GM12891 (cell line): ENCODE data around the gene MED13L.

Source experiments
- DNase-seq: peaks from one replicate; pipeline ENCODE4 v3.0.0; 2011; ENCODE audit warnings: low spot score; ENCODE audit not compliant: insufficient read length
- FAIRE-seq: peaks from 2 replicates; lab custom pipeline; 2011; peaks lifted over from hg19 to GRCh38; lab: Jason Lieb, UNC
- PAX5 ChIP-seq: IDR thresholded peaks from 2 replicates; pipeline ENCODE4 v1.6.1; 2011; ENCODE audit warnings: low read length, moderate library complexity, mild to moderate bottlenecking; ENCODE audit not compliant: insufficient read depth, severe bottlenecking
- POLR2A ChIP-seq: IDR thresholded peaks from 2 replicates; pipeline ENCODE4 v1.6.1; 2011; ENCODE audit warnings: low read depth, low read length, control low read depth
- POLR2AphosphoS5 ChIP-seq: IDR thresholded peaks from 2 replicates; pipeline ENCODE4 v1.6.1; 2011; ENCODE audit warnings: low read depth, low read length, control low read depth
- POU2F2 ChIP-seq: IDR thresholded peaks from 2 replicates; pipeline ENCODE4 v1.6.1; 2011; ENCODE audit warnings: low read depth, mild to moderate bottlenecking, control low read depth, low read length, moderate library complexity
- SPI1 ChIP-seq: IDR thresholded peaks from 2 replicates; pipeline ENCODE4 v1.6.1; 2011; ENCODE audit warnings: low read depth, low read length, control low read depth
- TAF1 ChIP-seq: IDR thresholded peaks from 2 replicates; pipeline ENCODE4 v1.6.1; 2011; ENCODE audit warnings: low read depth, low read length, control low read depth

The MED13L gene

GRCh38 chr12:116318576-116319232, 41.2 kb upstream of the MED13L start:
- FAIRE-seq = no peak
- DNase-seq = no peak
- TF ChIP-seq TAF1 (no peak), PAX5 (no peak), POLR2AphosphoS5 (no peak), POLR2A (no peak), SPI1 (no peak), POU2F2 (no peak)

GRCh38 chr12:116317986-116318575, 40.6 kb upstream of the MED13L start:
- TF ChIP-seq POLR2AphosphoS5 (no peak), POU2F2 (no peak), TAF1 (no peak), POLR2A (no peak), SPI1 (no peak), PAX5 (no peak)
- no peak for DNase-seq
- FAIRE-seq = no peak

GRCh38 chr12:116317139-116317538, 39.6 kb upstream of the MED13L start:
- FAIRE-seq (no peak), DNase-seq (no peak)
- TF ChIP-seq PAX5 (no peak), TAF1 (no peak), POLR2A (no peak), SPI1 (no peak), POLR2AphosphoS5 (no peak), POU2F2 (no peak)

- no peak for FAIRE-seq
Measured at GRCh38 chr12:116314477-116314876, 37.0 kb upstream of the MED13L start.

GRCh38 chr12:116313194-116313927, 35.9 kb upstream of the MED13L start:
- FAIRE-seq = no peak
- DNase-seq = no peak
- no peak for TF ChIP-seq POU2F2
- TF ChIP-seq SPI1 = no peak
- TF ChIP-seq TAF1 = no peak
- no peak for TF ChIP-seq POLR2AphosphoS5
- TF ChIP-seq POLR2A = no peak
- TF ChIP-seq PAX5 = no peak

More at GRCh38 chr12:116314477-116314876, 37.0 kb upstream of the MED13L start:
- TF ChIP-seq POLR2AphosphoS5 (no peak), PAX5 (no peak), SPI1 (no peak), POLR2A (no peak), POU2F2 (no peak), TAF1 (no peak)
- no peak for DNase-seq

GRCh38 chr12:116310082-116310481, 32.6 kb upstream of the MED13L start:
- FAIRE-seq (no peak), DNase-seq (no peak)
- TF ChIP-seq POLR2A = no peak
- TF ChIP-seq POLR2AphosphoS5 = no peak
- TF ChIP-seq POU2F2 = no peak
- TF ChIP-seq SPI1 = no peak
- TF ChIP-seq TAF1 = no peak
- TF ChIP-seq PAX5 = no peak

- TF ChIP-seq SPI1 (no peak), POLR2A (no peak), POU2F2 (no peak), POLR2AphosphoS5 (no peak), PAX5 (no peak), TAF1 (no peak)
- no peak for FAIRE-seq
- no peak for DNase-seq
Measured at GRCh38 chr12:116309343-116309742, 31.9 kb upstream of the MED13L start.

GRCh38 chr12:116308647-116309046, 31.2 kb upstream of the MED13L start:
- TF ChIP-seq SPI1 = no peak
- TF ChIP-seq PAX5 = no peak
- no peak for TF ChIP-seq POLR2AphosphoS5
- TF ChIP-seq TAF1 = no peak
- no peak for TF ChIP-seq POU2F2
- no peak for TF ChIP-seq POLR2A
- DNase-seq (no peak), FAIRE-seq (no peak)

GRCh38 chr12:116306968-116307367, 29.5 kb upstream of the MED13L start:
- TF ChIP-seq POLR2AphosphoS5 = no peak
- no peak for TF ChIP-seq TAF1
- TF ChIP-seq SPI1 = no peak
- TF ChIP-seq PAX5 = no peak
- FAIRE-seq = no peak
- DNase-seq = no peak
